HG03354 (cell line): Measurements from ENCODE around the gene CYS1.

Source experiments
- ATAC-seq: cut with Tn5 transposase; IDR thresholded peaks from one replicate; pipeline ENCODE4 v1.9.1; 2021; ENCODE audit warnings: mild to moderate bottlenecking; ENCODE audit not compliant: unreplicated experiment, poor library complexity, severe bottlenecking

The CYS1 gene

GRCh38 chr2:10075571-10076209 lies 4.5 kb downstream of the CYS1 start:
- no peak for ATAC-seq

- no peak for ATAC-seq
These were observed 5.1 kb downstream of the CYS1 start for GRCh38 chr2:10075101-10075500.

GRCh38 chr2:10073706-10074105 lies 6.5 kb downstream of the CYS1 start:
- no peak for ATAC-seq

- peak; percentile 86 for ATAC-seq
These were observed 7.3 kb downstream of the CYS1 start for GRCh38 chr2:10072656-10073480.

GRCh38 chr2:10071595-10071994 lies 8.6 kb downstream of the CYS1 start:
- no peak for ATAC-seq

GRCh38 chr2:10071176-10071575 lies 9.0 kb downstream of the CYS1 start:
- ATAC-seq: no peak

- ATAC-seq: no peak
These were observed 12.3 kb downstream of the CYS1 start for GRCh38 chr2:10067881-10068280.

GRCh38 chr2:10067330-10067729 lies 12.9 kb downstream of the CYS1 start:
- ATAC-seq: no peak

GRCh38 chr2:10065773-10066055 lies 14.5 kb downstream of the CYS1 start:
- no peak for ATAC-seq

GRCh38 chr2:10064932-10065772 lies 15.1 kb downstream of the CYS1 start:
- no peak for ATAC-seq

GRCh38 chr2:10063566-10063965 lies 16.6 kb downstream of the CYS1 start:
- no peak for ATAC-seq

- ATAC-seq: no peak
These were observed 17.3 kb downstream of the CYS1 start for GRCh38 chr2:10062931-10063365.

- ATAC-seq: no peak
These were observed 18.8 kb downstream of the CYS1 start for GRCh38 chr2:10061221-10061925.

GRCh38 chr2:10059552-10060335 lies 20.5 kb downstream of the CYS1 start:
- ATAC-seq: no peak

GRCh38 chr2:10059016-10059351 lies 21.2 kb downstream of the CYS1 start:
- ATAC-seq: no peak

- no peak for ATAC-seq
These were observed 21.8 kb downstream of the CYS1 start for GRCh38 chr2:10058251-10059015.

GRCh38 chr2:10057231-10058107 lies 22.7 kb downstream of the CYS1 start:
- ATAC-seq: no peak

GRCh38 chr2:10056439-10056838 lies 23.8 kb downstream of the CYS1 start:
- no peak for ATAC-seq
